H1 (cell line): ENCODE results near the gene ZBTB7B.

ENCODE experiments used
- CHD2 ChIP-seq: IDR thresholded peaks from 2 replicates; pipeline ENCODE4 v1.6.1; 2012; ENCODE audit warnings: low read length, improper control_type of control experiment
- CTCF ChIP-seq, 3 experiments: IDR thresholded peaks; 1 replicate in 2 of 3; 2 replicates in 1 of 3; pipeline versions ENCODE4 v1.5.1 to v1.6.1; 2011; ENCODE audit warnings: low read length in 3 of 3, mild to moderate bottlenecking in 3 of 3, inconsistent platforms in 2 of 3, low read depth in 1 of 3, moderate library complexity in 1 of 3; ENCODE audit not compliant: insufficient read depth in 1 of 3; ENCODE audit errors: control extremely low read depth in 1 of 3
- EGR1 ChIP-seq: IDR thresholded peaks from 2 replicates; pipeline ENCODE4 v1.6.1; 2011; ENCODE audit warnings: low read depth, low read length, borderline replicate concordance
- EZH2 ChIP-seq: fragments of 200-600 bp; sonication (generic); IDR thresholded peaks from 2 replicates; pipeline ENCODE4 v1.7.1; 2012; ENCODE audit warnings: low read depth, mild to moderate bottlenecking, moderate library complexity, low read length, inconsistent platforms; ENCODE audit not compliant: severe bottlenecking
- JUN ChIP-seq: IDR thresholded peaks from 2 replicates; pipeline ENCODE4 v1.6.1; 2011; ENCODE audit warnings: low read depth, mild to moderate bottlenecking, improper control_type of control experiment, low read length
- MAX ChIP-seq: IDR thresholded peaks from 2 replicates; pipeline ENCODE4 v1.6.1; 2012; ENCODE audit warnings: inconsistent platforms
- POLR2A ChIP-seq, 2 experiments: IDR thresholded peaks; 1 replicate in 1 of 2; 2 replicates in 1 of 2; pipeline ENCODE4 v1.6.1; 2011; ENCODE audit warnings: low read depth in 2 of 2, low read length in 2 of 2, mild to moderate bottlenecking in 2 of 2; ENCODE audit errors: control extremely low read depth in 1 of 2
- RFX5 ChIP-seq: IDR thresholded peaks from 2 replicates; pipeline ENCODE4 v1.6.1; 2011; ENCODE audit warnings: low read depth, low read length, improper control_type of control experiment, borderline replicate concordance
- SP1 ChIP-seq: IDR thresholded peaks from 2 replicates; pipeline ENCODE4 v1.6.1; 2011; ENCODE audit warnings: low read depth, low read length

- no peak for TF ChIP-seq CTCF (IDR thresholded peaks at IDR 0.05; ENCODE audit: control extremely low read depth in 1 of 3, insufficient read depth in 1 of 3, low read depth in 1 of 3, low read length in 3 of 3)
- no peak for TF ChIP-seq EZH2
- TF ChIP-seq RFX5, result no peak
- 0 out of 2 replicates have a peak, but pooled peaks have one; percentile 36 for TF ChIP-seq MAX
- TF ChIP-seq CHD2, result no peak
- no peak for TF ChIP-seq SP1
- no peak for TF ChIP-seq JUN
- TF ChIP-seq POLR2A (IDR thresholded peaks at IDR 0.05; ENCODE audit: control extremely low read depth in 1 of 2, low read depth in 2 of 2, low read length in 2 of 2), result no peak
- no peak for TF ChIP-seq EGR1
Measured at GRCh38 chr1:155043301-155043702, 40.7 kb downstream of the ZBTB7B start.
